Measurements from ENCODE around the gene CPVL.

Gene CPVL

GRCh38 chr7:28998105-28998504 lies 148.2 kb downstream of the CPVL start:
- H3K9ac ChIP-seq (ENCODE audit: low read length), result no peak overlapping the region
- no peak overlapping the region for H3K4me3 ChIP-seq (ENCODE audit: low read length)
- H3K27me3 ChIP-seq (ENCODE audit: control insufficient read depth, insufficient read depth, low read length), result no peaks in the 10 kb centered on the region
- H3K27ac ChIP-seq (ENCODE audit: low read depth, low read length), result no peak overlapping the region
- H3K36me3 ChIP-seq (ENCODE audit: control insufficient read depth, insufficient read depth, low read length), result no peaks in the 10 kb centered on the region
- H3K4me1 ChIP-seq (ENCODE audit: control insufficient read depth, insufficient read depth, low read length), result peaks cover 3% of the 10 kb centered on the region

- H3K4me3 ChIP-seq (ENCODE audit: low read length), result no peak overlapping the region
- H3K27me3 ChIP-seq (ENCODE audit: control insufficient read depth, insufficient read depth, low read length), result no peaks in the 10 kb centered on the region
- H3K36me3 ChIP-seq (ENCODE audit: control insufficient read depth, insufficient read depth, low read length), result no peaks in the 10 kb centered on the region
- no peak overlapping the region for H3K9ac ChIP-seq (ENCODE audit: low read length)
- peaks cover 3% of the 10 kb centered on the region for H3K4me1 ChIP-seq (ENCODE audit: control insufficient read depth, insufficient read depth, low read length)
- H3K27ac ChIP-seq (ENCODE audit: low read depth, low read length), result no peak overlapping the region
Measured at GRCh38 chr7:28996836-28997235, 149.5 kb downstream of the CPVL start.

GRCh38 chr7:28993371-28993770 lies 153.0 kb downstream of the CPVL start:
- Histone ChIP-seq H3K36me3 (ENCODE audit: control insufficient read depth, insufficient read depth, low read length) (no peaks in the 10 kb centered on the region), H3K27ac (ENCODE audit: low read depth, low read length) (no peak overlapping the region), H3K27me3 (ENCODE audit: control insufficient read depth, insufficient read depth, low read length) (no peaks in the 10 kb centered on the region), H3K9ac (ENCODE audit: low read length) (no peak overlapping the region), H3K4me3 (ENCODE audit: low read length) (no peak overlapping the region), H3K4me1 (ENCODE audit: control insufficient read depth, insufficient read depth, low read length) (peaks cover 3% of the 10 kb centered on the region)

- Histone ChIP-seq H3K27me3 (ENCODE audit: control insufficient read depth, insufficient read depth, low read length) (no peaks in the 10 kb centered on the region), H3K36me3 (ENCODE audit: control insufficient read depth, insufficient read depth, low read length) (no peaks in the 10 kb centered on the region), H3K9ac (ENCODE audit: low read length) (no peak overlapping the region), H3K4me1 (ENCODE audit: control insufficient read depth, insufficient read depth, low read length) (no peaks in the 10 kb centered on the region), H3K27ac (ENCODE audit: low read depth, low read length) (no peak overlapping the region), H3K4me3 (ENCODE audit: low read length) (no peak overlapping the region)
Measured at GRCh38 chr7:28992798-28993197, 153.5 kb downstream of the CPVL start.

- H3K4me1 ChIP-seq (ENCODE audit: control insufficient read depth, insufficient read depth, low read length), result no peaks in the 10 kb centered on the region
- H3K36me3 ChIP-seq (ENCODE audit: control insufficient read depth, insufficient read depth, low read length), result no peaks in the 10 kb centered on the region
- no peaks in the 10 kb centered on the region for H3K27me3 ChIP-seq (ENCODE audit: control insufficient read depth, insufficient read depth, low read length)
- H3K27ac ChIP-seq (ENCODE audit: low read depth, low read length), result no peak overlapping the region
- no peak overlapping the region for H3K4me3 ChIP-seq (ENCODE audit: low read length)
- H3K9ac ChIP-seq (ENCODE audit: low read length), result no peak overlapping the region
Measured at GRCh38 chr7:28990200-28990960, 156.0 kb downstream of the CPVL start.

GRCh38 chr7:28989211-28989980 lies 156.9 kb downstream of the CPVL start:
- H3K27me3 ChIP-seq (ENCODE audit: control insufficient read depth, insufficient read depth, low read length), result no peaks in the 10 kb centered on the region
- no peaks in the 10 kb centered on the region for H3K4me1 ChIP-seq (ENCODE audit: control insufficient read depth, insufficient read depth, low read length)
- no peaks in the 10 kb centered on the region for H3K36me3 ChIP-seq (ENCODE audit: control insufficient read depth, insufficient read depth, low read length)
- H3K27ac ChIP-seq (ENCODE audit: low read depth, low read length), result no peak overlapping the region
- H3K4me3 ChIP-seq (ENCODE audit: low read length), result no peak overlapping the region
- no peak overlapping the region for H3K9ac ChIP-seq (ENCODE audit: low read length)

GRCh38 chr7:28988810-28989209 lies 157.5 kb downstream of the CPVL start:
- Histone ChIP-seq H3K27ac (ENCODE audit: low read depth, low read length) (no peak overlapping the region), H3K27me3 (ENCODE audit: control insufficient read depth, insufficient read depth, low read length) (no peaks in the 10 kb centered on the region), H3K36me3 (ENCODE audit: control insufficient read depth, insufficient read depth, low read length) (no peaks in the 10 kb centered on the region), H3K4me1 (ENCODE audit: control insufficient read depth, insufficient read depth, low read length) (no peaks in the 10 kb centered on the region), H3K4me3 (ENCODE audit: low read length) (no peak overlapping the region), H3K9ac (ENCODE audit: low read length) (no peak overlapping the region)

GRCh38 chr7:28988091-28988490 lies 158.2 kb downstream of the CPVL start:
- no peaks in the 10 kb centered on the region for H3K27me3 ChIP-seq (ENCODE audit: control insufficient read depth, insufficient read depth, low read length)
- no peaks in the 10 kb centered on the region for H3K36me3 ChIP-seq (ENCODE audit: control insufficient read depth, insufficient read depth, low read length)
- no peak overlapping the region for H3K9ac ChIP-seq (ENCODE audit: low read length)
- H3K4me1 ChIP-seq (ENCODE audit: control insufficient read depth, insufficient read depth, low read length), result no peaks in the 10 kb centered on the region
- H3K4me3 ChIP-seq (ENCODE audit: low read length), result no peak overlapping the region
- no peak overlapping the region for H3K27ac ChIP-seq (ENCODE audit: low read depth, low read length)

- no peak overlapping the region for H3K27ac ChIP-seq (ENCODE audit: low read depth, low read length)
- no peak overlapping the region for H3K4me3 ChIP-seq (ENCODE audit: low read length)
- H3K27me3 ChIP-seq (ENCODE audit: control insufficient read depth, insufficient read depth, low read length), result no peaks in the 10 kb centered on the region
- no peaks in the 10 kb centered on the region for H3K4me1 ChIP-seq (ENCODE audit: control insufficient read depth, insufficient read depth, low read length)
- H3K36me3 ChIP-seq (ENCODE audit: control insufficient read depth, insufficient read depth, low read length), result no peaks in the 10 kb centered on the region
- H3K9ac ChIP-seq (ENCODE audit: low read length), result no peak overlapping the region
Measured at GRCh38 chr7:28986765-28987110, 159.6 kb downstream of the CPVL start.

GRCh38 chr7:28986028-28986764 lies 160.1 kb downstream of the CPVL start:
- Histone ChIP-seq H3K27ac (ENCODE audit: low read depth, low read length) (no peak overlapping the region), H3K4me3 (ENCODE audit: low read length) (no peak overlapping the region), H3K36me3 (ENCODE audit: control insufficient read depth, insufficient read depth, low read length) (no peaks in the 10 kb centered on the region), H3K9ac (ENCODE audit: low read length) (no peak overlapping the region), H3K27me3 (ENCODE audit: control insufficient read depth, insufficient read depth, low read length) (no peaks in the 10 kb centered on the region), H3K4me1 (ENCODE audit: control insufficient read depth, insufficient read depth, low read length) (no peaks in the 10 kb centered on the region)

GRCh38 chr7:28984631-28985030 lies 161.7 kb downstream of the CPVL start:
- Histone ChIP-seq H3K4me3 (ENCODE audit: low read length) (no peak overlapping the region), H3K36me3 (ENCODE audit: control insufficient read depth, insufficient read depth, low read length) (no peaks in the 10 kb centered on the region), H3K4me1 (ENCODE audit: control insufficient read depth, insufficient read depth, low read length) (no peaks in the 10 kb centered on the region), H3K27ac (ENCODE audit: low read depth, low read length) (no peak overlapping the region), H3K27me3 (ENCODE audit: control insufficient read depth, insufficient read depth, low read length) (no peaks in the 10 kb centered on the region), H3K9ac (ENCODE audit: low read length) (no peak overlapping the region)

- Histone ChIP-seq H3K4me3 (ENCODE audit: low read length) (no peak overlapping the region), H3K27me3 (ENCODE audit: control insufficient read depth, insufficient read depth, low read length) (no peaks in the 10 kb centered on the region), H3K4me1 (ENCODE audit: control insufficient read depth, insufficient read depth, low read length) (no peaks in the 10 kb centered on the region), H3K36me3 (ENCODE audit: control insufficient read depth, insufficient read depth, low read length) (no peaks in the 10 kb centered on the region), H3K9ac (ENCODE audit: low read length) (no peak overlapping the region), H3K27ac (ENCODE audit: low read depth, low read length) (no peak overlapping the region)
Measured at GRCh38 chr7:28984217-28984616, 162.1 kb downstream of the CPVL start.

Measured in rectal smooth muscle tissue (tissue), 1 donor.